Endometrium (tissue), 2 donors: ENCODE data around the gene FOXO3.

Experiments used
- FAIRE-seq: peaks from 2 replicates; lab custom pipeline; 2012; peaks lifted over from hg19 to GRCh38; lab: Jason Lieb, UNC
- donor health status: control.
- donor health status: control.

Gene FOXO3

GRCh38 chr6:108597572-108598304, 37.0 kb downstream of the FOXO3 start:
- no peak for FAIRE-seq

GRCh38 chr6:108598305-108598863, 37.7 kb downstream of the FOXO3 start:
- FAIRE-seq: no peak

GRCh38 chr6:108604156-108604555, 43.4 kb downstream of the FOXO3 start:
- no peak for FAIRE-seq

GRCh38 chr6:108606250-108606690, 45.6 kb downstream of the FOXO3 start:
- no peak for FAIRE-seq

DNA sequence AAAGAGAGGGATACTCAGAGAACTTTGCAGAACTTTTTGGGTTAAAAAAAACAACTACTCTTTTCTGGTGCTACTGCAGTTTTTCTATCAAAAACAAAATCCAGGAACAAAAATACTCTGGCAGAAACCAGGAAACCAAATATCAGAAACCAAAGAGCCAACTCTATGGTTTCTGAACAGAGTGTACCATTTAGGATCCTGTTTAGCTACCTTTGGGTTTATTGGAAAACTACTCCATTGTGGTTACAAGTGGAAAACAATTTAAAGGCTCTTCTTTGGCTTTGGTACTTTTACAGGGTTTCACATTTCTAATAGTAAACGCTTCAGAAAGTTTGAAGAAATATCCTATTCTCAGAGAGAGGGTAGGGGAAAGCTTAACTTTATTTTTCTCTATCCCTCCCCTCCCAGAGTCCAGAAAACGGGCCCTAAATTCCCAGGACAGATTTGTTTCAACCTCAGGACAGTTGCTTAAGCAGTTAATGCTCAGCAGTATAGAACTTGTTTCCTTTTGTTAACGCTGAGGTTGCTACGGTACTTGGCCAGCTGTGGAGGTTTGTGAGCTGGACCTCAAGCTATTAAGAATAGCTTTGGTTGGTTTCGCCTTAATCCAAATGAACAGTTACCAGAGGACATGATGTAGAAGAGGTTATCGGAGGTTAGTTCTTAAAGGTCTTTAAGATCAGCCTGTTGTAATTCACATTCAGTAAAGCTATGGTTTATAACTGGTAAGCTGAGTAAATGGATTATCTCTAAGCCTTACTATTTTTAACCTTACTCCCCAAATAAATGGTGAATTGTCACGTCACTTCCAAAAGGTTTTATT, 47.9 kb downstream of the FOXO3 start:
- FAIRE-seq: no peak

DNA sequence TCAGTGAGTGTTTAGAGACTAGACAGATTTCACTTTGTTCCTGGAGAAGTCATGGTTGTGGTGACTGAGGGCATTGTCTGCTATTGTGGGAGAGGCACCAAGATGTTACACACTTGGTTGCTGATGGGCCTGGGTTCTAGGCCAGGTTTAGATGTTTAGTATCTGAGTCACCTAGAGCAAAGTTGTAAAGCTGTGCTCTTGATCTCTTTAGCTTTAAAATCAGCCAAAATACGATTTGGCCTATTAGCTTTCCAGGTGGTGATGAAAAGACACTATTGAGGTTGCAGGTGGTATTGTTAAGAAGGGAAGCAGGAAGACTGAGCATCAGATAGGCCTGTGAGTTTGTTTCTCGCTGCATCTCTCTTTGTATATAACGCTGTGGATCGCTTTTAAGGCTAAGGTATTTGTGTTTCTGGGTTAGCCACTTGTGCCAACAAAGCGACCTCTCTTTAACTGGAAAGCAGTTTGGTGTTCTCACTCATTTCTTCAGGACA, 48.6 kb downstream of the FOXO3 start:
- FAIRE-seq: no peak

DNA sequence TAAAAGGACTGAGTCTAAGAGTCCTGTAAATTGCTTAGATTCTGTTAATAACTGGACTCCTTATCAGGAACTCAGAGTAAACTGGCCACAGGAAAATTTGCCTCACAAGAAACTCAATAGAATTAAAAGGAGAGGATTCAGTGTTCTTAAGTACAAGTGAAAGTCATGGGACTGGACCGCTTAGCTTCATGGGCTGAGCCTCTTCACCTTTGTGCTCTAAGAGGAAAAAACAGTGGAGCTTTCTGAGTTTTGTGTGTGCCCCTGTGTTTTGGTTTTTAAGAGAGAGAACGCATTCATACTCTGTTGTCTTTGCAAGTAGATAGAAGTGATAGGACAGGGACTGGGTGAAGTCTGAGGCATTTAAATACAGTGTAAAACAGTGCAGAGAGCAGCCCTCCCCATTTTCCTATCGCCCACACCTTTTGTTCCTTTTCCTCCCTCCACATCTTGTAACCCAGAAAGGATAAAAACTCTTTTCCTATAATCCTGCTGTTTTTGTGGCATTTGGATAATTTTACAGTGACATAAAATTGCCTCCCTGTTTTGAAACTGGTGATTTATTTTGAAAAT, 49.6 kb downstream of the FOXO3 start:
- no peak for FAIRE-seq

GRCh38 chr6:108610957-108611586, 50.4 kb downstream of the FOXO3 start:
- FAIRE-seq: no peak

DNA sequence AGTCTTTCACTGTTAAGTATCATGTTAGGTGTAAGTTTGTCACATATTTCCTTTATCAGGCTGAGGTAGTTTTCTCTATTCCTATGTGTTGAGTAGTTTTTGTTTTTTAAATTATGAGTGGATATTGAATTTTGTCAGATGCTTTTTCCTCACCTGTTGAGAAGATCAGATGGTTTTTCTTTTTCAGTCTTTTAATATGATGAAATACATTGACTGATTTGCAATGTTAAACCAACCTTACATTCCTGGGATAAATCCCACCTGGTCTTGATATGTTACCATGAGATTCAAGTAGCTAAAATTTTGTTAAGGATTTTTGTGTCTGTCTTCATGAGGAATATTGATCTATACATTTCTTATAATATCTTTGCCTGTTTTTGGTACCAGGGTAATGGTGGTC, 52.1 kb downstream of the FOXO3 start:
- no peak for FAIRE-seq

GRCh38 chr6:108616544-108616943, 55.8 kb downstream of the FOXO3 start:
- no peak for FAIRE-seq

DNA sequence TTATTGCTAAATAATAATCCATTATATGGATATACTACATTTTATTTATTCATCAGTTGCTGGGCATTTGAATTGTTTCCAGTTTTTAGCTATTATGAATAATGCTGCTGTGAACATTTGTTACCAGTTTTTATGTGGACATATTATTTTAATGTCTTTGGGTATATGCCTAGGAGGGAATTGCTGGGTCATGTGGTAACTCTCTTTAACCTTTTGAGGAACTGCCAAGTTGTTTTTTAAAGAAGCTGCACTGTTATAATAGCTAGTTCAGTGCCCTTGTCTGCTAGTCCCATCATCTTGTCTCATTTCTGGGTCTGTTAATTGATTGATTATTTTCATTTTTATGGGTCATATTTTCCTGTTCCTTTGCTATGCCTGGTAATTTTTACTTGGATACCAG, 56.3 kb downstream of the FOXO3 start:
- no peak for FAIRE-seq

- no peak for FAIRE-seq
These were observed 58.0 kb downstream of the FOXO3 start for GRCh38 chr6:108618623-108619152.

DNA sequence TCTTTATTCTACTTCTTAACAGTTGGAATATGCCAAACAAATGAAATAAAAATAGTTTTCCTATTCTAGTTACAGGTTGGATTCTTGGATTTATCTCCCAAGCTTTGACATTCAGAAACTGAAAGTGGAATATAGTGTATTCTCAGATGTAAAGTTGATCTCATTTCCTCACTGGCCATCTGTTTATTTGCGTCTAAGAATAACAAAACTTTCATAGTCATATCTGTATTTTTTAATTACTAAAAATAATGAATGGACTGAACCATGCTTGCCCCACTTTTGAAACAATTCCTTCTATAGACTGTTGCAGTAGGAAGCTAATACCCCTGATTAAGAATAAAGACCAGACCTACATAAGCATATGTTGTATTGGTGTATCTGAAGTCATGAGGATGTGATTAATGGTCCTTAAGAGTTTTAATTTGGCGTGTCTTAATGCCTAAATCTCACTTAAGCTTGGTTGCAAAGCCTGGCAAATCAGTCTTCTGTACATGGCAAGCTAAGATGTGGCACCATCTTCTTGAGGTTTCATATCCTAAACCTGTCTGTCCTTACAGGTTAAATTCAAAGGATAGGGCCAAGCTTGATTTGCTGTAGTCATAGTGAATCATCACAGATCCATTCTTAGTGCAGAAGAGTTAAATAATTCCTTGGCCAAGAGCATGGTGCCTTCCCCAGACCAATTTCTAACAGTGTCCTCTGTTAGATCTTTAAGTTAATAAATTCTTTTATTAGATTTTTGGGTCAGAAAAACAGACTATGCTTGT, 58.9 kb downstream of the FOXO3 start:
- FAIRE-seq: no peak

DNA sequence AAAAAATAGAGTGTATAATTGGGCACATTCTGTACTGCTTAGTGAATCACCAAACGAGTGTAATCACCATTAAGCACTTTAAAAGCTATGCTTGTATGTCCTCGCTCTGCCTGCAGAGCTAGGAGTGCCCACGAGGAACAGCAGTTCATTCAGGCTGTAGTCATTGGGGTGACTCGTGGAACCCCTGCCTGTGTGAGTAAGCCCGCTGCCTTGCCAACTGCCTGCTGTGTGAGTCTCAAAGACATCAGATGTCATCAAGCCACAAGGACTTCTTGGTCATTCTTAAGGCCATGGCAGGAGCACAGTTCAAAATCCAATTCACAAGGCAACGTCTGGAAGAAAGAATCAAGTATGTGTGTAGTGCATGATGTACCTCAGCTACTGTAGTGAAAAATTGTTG, 60.4 kb downstream of the FOXO3 start:
- no peak for FAIRE-seq

DNA sequence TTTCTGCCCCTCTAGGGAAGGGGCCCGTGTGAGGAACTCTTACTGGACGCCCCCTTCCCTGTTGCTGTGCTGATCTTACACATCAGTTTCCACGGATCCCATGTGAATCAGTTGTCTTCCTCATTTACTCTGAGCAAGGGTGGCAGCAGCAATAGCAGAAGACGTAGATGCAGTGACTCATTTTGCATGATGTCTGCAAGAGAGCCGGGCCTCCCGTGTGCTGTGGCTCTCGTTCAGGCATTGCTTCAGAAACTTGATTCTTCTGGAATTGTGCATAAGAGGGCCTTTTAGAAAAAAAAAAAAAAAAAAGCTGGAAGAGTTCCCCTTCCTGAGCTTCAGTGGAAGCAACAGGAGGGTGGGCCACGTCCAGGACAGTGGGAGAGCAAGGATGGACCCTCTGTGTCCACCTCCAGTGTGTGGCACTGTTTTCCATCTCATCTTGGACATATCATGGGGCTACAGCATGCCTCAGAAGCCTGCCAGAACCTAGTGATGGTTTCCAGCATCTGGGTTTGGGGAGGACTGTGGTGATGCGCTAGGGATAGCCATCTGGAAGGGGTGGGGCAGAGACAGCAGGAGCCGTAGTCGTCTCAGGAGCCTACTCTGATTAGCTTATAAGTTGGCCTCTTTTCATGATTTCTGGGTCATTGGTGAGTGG, 62.1 kb downstream of the FOXO3 start:
- no peak for FAIRE-seq

DNA sequence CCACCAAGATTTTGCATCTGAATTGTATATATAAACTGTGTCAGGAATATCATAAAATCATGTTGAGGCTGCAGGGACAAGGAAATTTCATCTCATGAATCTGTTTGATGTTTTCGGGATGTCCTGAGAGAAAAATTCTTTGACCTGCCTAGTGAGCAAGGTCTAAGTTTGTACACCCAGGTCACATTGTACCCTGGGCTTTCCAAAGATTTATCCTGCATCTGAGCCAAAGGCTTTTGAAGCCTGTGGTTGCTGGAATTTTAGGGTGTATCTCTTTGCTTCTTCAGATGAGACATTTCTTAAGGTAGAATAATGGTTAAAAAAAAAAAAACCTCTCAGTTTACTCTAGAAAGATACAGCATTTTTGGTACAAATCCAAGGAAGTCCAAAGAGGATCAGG, 63.3 kb downstream of the FOXO3 start:
- no peak for FAIRE-seq

GRCh38 chr6:108625581-108625980, 64.9 kb downstream of the FOXO3 start:
- FAIRE-seq: no peak

GRCh38 chr6:108626777-108627176, 66.1 kb downstream of the FOXO3 start:
- FAIRE-seq: no peak

DNA sequence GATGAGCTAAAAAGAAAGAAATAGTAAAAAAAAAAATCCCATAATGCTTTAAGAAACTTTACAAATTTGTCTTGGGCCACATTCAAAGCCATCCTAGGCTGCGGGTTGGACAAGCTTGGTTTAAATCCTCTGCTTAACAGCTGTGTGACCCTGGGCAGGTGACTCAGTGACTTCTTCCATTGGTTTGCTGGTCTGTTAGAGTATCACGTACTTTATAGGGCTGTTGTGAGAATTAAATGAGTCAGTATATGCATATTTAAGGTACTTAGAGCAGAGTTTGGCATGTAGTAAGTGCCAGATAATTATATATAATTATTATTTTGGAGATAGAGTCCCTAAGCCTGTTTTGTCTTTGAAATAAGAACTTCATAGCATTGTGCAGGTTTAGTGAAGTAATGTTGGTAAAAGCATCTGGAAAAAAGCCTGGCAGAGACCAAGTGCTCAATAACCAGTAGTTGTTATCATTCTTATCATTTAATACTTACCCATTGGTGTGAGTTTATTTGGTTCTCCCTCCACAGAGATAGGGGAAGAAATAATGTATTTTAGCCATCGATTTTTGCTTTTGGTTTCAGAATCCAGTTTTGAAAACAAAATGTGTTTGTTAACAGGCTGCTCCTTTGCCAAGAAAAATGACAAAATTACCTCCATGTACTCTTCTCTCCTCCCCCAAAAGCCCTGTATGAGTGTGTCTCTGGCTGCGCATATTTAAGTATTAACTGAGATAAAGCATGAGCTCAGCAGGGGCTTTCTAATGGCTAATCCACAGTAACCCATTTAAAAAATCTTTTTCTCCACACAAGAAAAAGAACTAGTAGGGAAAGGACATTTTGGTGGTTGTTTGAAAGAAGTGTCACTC, 67.2 kb downstream of the FOXO3 start:
- no peak for FAIRE-seq
